Stimulated activated CD8-positive, alpha-beta memory T cell treated with anti-CD3 and anti-CD28 coated beads, Interleukin-15, amount 100 ng/mL, for 1 hour (primary cell): Measurements from ENCODE around the gene FKBP9.
"Not testable (repeated sequence)": the region's sequence is repeated elsewhere in the genome, so short reads cannot be mapped to it uniquely, and the experiment has no call there.

Experiments
- DNase-seq: peaks from one replicate; pipeline ENCODE4 v3.0.0-alpha.2; 2020; ENCODE audit warnings: low read depth

Gene FKBP9

DNA sequence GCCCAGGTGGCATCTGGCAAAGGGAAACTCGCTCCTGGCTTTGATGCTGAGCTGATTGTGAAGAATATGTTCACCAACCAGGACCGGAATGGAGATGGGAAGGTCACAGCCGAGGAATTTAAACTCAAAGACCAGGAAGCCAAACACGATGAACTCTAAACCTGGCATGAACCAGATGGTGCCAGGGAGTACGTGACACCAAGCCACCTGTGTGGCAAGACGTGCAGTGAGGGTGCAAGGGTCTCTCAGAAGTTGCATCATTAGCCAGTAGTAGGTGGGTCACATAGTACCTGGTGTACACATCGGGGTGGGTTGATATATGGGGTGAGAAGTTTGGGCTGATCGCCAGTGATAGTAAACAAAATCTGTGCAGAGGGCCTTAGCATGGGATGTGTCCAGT lies 48.0 kb downstream of the FKBP9 start:
- DNase-seq, result not testable (repeated sequence)

DNA sequence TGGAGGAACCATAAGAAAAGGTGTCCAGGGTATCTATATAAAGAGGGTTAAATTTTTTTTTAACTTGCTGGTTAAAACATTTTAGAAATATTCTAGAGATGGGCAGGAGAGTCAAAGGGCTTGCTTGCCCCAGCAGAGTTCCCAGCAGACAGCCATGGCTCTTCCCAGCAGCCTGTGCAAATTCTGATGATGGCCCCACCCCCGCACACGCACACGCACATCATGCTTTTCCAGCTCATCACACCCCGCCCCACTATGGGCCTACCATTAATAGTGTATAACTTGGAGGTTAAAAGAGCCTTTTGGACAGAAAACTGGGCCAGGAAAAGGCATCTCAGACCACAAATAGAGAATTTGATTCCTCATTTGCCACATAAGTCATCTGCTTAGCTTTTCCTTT lies 48.5 kb downstream of the FKBP9 start:
- DNase-seq, result not testable (repeated sequence)

DNA sequence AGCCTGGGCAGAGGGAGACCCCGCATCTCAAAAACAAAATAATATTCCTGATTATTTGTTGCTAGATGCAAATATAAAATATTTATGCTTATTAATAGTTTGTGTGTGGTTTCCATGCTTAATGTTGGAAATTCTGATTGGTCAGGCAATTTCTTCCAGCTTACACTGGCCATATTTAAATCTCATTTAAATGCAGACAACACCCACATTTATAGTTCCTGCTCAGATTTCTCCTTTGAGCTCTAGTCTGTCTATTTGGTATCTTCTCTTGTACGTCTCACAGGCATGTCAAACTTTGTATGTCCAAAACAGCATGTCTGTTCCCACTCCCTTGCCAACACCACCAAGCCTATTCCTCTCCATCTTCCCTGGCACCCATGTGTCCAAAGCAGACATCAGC lies 52.5 kb downstream of the FKBP9 start:
- DNase-seq, result no peak

DNA sequence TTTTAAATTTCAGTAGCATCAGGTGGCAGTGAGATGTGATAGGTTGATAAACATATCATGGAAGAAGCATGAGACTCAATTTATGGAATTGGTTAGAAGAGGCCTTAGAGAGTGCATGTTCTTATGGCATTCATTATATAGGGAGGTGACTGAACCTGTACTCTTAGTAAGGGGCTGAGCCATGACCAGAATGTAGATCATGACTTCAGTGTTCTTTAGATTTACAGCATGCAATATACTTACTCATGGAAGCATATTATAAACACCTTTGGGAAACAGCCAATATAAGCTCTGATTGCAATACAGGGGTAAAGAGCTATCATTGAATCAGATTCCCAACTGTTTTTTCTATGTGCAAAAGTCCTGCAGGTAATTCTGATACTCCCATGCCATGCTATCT lies 55.1 kb downstream of the FKBP9 start:
- DNase-seq, result no peak

DNA sequence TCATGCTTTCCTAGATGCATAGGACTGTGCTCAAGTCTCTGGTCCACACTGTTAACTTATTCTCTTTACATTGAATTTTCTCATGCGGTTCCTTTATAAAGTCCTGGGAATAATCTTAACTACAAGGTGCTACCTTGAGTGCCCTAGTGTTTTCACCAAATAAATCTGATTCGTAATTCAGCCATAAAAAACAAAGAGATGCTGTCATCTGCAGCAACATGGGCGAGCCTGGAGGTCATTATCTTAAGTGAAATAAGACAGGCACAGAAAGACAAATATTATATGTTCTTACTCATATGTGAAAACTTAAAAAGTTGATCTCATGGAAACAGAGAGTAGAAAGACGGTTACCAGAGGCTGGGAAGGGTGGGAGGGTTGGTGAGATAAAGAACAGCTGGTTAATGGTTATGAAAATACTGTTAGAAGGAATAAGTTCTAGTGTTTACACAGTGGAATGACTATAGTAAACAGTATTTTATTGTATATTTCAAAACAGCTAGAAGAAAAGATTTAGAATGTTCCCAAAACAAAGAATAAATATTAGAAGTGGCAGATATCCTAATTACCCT lies 67.0 kb downstream of the FKBP9 start:
- DNase-seq, result no peak

DNA sequence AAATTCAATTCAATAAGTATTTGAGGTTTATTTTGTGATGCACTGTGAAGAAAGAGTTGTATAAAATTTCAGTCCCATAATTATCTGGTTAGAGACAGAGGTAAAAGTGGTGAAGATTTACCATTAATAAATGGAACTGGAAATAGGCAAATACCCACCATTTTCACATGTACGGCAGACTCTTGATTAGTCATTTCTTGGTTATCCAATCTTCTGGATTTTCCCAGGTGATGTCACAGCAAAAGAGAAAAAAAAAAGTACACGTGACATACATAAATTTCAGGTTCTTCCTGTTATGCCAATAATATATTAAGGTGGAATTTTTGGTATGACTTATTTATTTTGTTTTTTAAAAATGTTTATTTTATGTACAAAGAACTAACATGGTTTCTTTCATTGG lies 78.5 kb downstream of the FKBP9 start:
- no peak for DNase-seq

DNA sequence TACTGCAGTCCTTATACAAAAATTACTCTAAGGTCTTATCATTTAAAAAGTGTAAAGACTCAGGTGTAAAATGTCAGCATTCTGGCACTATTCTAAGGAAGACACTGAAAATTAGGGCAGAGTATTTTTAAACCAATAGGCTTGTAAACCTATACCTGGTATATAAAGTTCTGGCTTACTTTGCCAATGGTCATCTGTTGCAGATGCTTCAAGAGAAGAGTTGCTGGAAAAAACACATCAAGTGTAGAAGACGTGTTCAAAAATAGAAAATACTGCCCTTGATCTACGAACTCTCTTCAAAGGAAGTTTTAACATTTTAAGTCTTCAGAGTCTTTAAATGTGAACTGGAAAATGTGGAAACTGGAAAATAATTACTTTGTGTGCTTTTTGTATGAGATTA lies 81.4 kb downstream of the FKBP9 start:
- DNase-seq, result no peak

DNA sequence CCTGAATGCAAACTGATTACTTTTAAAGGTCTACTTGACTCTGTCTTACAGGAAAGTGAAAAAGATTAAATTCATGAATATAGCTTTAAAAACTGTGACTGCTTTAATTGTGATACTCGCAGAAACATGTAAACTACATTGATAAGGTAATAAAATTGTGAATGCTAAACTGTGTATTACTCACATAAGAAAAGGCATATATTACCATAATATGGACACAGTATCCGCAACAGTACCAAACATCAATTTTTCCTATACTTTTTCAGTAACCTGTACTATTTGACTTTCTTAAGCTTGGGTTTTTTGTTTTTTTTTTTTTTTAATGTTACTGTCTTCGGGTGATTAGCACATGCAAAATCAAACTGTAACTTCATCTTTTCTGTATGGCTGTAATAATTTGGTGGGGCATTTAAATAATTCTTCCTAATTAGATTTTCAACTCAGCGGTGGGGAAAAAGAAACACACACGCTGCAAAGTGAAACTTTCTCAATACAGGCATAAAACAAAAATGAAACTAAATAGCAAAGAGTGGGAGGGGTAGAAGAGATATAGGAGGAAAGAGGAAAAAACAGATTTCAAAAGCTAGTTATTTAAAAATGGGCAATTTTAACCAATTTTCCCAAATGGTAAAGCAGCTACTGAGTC lies 82.1 kb downstream of the FKBP9 start:
- DNase-seq, result no peak

DNA sequence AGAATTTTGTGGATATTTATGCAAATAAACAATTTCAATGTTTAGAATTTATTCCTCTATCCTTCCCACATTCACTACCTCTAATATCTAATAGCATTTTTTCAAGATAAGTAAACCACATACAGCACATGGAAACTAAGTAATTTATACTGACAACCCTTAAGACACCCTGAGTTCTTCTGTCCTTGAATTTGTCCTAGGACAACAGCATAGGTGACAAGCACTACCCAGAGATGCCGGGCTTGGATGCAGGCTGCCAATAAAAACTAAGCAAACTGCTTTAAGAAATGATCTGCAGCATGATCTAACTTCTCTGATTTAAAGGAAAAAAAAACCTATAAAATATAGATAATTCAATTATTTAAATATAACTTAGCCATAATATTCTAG lies 82.7 kb downstream of the FKBP9 start:
- no peak for DNase-seq

DNA sequence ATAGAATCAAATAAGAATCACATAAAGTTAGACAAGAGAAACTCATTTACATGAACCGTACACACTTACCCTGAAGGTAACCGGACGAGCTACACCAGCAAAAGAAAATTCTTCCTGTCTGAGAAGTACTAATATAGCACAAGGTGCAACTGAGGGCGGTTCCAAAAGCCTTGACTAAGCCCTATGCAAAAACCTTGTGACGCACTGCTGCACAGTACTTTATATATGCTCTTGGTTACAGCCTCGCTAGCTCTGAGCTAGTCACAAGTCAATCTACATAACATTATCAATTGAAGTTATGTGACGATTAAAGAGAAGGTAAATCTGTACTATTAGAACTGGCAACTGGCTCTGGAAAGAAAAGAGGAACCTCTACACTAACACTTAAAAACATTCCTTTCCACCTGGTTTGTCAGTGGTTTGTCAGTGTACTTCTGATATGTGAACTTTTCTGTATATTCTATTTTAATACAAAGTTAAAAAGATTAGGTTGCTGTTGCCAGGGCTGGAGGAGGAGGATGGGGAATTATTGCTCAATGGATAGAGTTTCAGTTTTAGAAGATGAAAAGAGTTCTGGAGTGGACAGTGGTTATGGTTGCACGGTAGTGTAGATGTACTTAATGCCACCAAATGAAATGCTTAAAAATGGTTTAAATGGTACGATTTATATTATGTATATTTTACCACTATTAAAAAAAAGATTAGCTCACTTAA lies 83.7 kb downstream of the FKBP9 start:
- peak; percentile 32 for DNase-seq

DNA sequence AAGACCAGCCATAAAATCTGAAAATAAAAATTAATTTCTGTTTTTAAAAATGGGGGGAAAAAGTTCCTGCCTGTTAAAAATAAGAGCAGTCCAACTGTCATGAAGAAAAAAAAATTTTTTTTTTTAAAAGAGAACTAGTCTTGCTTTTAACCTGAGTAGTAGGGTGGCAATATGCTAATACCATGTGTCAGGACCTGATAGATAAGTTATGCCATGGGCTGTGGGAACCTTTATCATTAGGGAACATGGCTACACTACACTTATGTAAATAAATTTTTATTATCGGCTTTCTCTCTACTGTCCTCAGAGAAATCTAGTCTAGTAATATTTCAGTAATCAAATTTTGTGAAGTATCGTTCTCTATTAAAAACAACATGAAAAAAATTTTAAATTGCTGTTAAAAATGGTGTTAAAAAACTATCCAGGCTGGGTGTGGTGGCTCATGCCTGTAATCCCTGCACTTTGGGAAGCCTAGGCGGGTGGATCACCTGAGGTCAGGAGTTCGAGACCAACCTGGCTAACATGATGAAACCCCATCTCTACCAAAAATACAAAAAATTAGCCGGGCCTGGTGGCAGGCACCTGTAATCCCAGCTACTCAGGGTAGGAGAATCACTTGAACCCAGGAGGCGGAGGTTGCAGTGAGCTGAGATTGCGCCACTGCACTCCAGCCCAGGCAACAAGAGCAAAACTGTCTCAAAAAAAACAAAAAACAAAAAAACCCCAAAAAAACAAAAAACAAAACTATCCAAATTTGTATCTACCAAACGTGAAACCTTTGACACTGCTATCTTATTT lies 84.6 kb downstream of the FKBP9 start:
- no peak for DNase-seq

DNA sequence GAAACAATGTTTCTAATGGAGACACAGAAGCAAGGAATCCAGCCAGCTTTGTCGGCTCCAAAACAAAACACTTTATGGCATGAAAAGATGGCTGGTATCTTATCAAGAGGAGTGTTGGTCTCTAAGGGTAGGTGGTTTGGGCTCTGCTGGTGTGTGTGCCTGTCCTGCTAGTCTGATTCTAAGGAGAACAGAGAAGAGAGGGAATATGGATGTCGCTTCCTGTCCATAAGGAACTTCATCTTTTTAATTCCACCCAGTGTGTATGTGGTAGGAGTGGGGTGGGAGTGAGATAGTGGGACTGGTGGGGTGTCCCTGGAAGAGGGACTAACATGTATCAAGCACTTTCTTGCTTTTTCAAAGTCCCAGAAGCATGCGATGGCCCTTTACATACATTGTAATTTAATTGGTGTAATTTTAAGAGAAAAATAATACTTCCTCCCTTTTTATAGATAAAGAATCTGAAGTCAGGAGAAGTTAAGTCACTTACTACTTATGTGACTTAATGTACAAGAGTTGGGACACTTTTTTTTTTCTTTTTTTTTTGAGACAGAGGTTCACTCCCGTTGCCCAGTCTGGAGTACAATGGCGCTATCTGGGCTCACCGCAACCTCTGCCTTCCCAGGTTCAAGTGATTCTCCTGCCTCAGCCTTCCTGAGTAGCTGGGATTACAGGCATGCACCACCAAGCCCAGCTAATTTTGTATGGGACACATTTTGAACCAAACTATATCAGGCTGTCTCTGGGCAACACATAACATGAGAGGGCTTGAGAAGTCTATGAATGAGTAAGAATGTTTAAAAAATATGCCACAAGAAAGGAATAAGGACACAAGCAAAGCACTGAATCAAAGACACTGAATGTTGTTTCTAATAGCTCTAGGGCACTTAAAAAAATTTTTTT lies 86.5 kb downstream of the FKBP9 start:
- DNase-seq, result no peak

DNA sequence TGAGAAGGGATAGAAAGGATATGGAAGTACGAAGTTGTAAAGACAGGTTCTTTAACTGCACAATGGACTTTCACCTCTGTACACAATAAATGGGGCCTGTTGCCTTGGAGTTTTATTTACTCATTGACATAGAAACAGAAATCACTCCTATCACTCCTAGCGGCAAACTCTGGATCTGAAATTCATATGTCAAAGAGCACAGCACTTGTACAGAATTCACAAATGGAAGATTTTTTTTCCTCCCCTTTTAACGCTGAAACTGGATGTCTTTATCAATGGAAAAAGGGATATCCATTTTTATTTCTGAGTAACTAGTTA lies 87.1 kb downstream of the FKBP9 start:
- no peak for DNase-seq

DNA sequence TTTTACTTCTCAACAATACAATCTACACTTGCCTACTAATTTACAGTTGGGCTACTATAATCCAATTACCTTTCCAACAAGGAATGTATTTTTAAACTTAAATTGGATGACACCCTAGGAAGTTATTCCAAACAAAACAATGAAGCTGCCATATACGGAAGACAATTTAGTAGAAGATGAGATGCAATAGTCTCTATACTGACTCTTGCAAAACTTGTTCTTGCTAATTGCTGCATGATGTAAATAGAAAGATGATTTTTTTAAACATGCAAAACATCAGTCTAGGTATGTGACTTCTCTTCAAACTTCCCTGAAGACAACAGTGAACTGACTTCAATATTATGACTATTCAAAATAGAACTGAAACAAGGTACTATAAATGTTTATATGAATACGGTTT lies 87.7 kb downstream of the FKBP9 start:
- DNase-seq, result no peak

DNA sequence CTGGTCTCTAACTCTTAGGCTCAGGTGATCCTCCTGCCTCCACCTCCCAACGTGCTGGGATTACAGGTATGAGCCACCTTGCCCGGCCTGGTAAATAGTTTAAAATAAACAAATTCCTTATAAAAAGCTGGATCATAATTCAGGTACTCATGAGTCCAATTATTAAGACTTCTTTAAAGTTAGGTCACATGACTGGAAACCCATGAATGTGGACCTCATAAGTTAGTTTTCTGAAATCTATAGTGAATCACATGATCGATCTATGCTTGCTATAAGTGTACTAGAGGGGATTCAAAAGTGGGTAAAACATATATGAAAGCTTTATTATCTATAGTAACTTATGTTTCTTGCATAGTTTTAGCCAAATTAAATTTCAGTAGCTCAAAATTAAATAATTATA lies 91.0 kb downstream of the FKBP9 start:
- DNase-seq, result no peak

DNA sequence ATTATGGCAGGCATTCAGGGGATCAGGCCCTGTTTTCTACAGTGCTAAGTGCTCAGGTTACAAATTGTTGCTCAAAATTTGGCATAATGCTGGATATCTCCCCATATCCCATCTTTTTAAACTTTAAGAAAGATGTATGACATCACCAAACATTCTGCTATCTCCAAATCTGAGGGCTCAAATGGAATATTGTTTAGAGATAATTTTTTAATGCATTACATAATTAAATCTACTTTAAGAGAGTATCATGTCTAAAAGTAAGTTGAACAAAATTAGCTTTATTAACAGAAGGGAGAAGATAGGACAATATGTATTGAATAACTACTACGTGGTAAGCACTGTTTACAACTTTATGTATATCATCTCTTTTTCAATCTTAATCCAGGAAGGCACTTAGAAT lies 91.5 kb downstream of the FKBP9 start:
- DNase-seq, result no peak

DNA sequence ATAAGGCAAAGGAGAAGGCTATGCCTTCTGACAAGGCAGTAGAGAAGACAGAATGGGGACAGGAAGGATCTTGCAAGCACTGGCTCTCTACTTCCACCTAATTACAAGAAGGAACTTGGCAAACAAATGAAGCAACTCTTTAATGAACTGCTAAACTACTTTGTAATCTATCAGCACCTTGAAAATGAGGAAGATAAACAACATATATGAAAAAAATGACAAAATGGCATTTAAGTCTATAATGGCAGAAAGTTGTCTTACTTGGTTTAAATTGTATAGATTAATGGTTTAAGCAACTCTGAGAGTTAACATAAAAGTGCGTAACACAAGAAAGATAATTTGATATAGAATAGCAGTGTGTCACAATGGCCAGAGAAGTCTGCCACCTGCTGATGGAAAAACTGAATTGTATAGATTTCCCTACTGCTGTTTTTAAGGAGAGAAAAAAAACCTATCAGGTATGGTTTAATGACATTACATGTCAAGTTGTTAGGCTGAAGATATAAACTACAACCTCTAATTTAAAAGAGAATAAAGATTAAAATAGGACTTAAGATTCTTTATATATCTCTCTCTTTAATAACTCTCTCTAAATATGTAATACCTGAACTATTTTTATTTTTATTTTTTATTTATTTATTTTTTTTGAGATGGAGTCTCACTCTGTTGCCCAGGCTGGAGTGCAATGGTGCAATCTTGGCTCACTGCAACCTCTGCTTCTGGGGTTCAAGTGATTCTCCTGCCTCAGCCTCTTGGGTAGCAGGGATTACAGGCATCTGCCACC lies 93.5 kb downstream of the FKBP9 start:
- DNase-seq, result no peak

DNA sequence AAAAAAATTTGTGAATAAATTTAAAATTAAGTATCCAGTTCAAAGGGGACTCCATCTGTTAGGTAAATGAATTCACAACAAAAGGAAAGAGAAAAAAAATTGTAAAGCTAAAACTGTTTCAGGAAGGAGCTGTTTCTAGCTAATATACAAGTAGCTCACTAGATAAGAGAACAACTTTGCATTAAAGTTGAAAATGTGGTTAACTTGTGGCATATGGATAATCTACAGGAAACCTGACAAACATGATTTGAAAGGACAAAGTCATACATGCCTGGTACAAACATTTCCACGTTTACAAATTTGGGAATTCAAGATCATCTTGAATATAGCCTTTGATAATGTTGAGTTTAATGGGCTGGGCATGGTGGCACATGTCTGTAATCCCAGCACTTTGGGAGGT lies 96.5 kb downstream of the FKBP9 start:
- DNase-seq, result no peak

DNA sequence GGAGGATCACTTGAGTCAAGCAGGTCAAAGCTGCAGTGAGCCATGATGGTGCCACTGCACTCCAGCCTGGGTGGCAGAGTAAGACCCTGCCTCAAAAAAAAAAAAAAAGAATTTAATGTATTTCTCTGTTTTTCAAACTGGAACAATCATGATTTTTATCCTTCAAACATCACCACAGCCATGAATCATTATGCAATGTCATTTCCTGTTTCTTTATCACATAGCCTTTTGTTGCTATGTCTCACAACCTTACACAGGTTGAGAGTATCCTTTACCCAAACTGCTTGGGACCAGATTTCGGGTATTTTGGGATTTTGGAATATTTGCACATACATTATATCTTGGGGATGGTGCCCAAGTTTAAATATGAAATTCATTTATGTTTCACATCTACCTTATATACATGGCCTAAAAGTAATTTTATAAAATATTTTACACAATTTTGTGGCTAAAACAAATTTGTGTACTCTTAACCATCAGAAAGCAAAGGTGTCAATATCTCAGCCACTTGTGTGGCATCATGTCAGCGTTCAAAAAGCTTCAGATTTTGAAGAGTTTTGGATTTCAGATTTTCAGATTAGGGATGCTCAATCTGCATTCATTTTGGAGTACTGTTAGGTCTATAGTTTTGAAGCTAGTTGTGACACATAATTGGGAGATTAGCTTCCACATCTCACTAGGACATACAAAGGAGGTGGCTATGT lies 97.2 kb downstream of the FKBP9 start:
- DNase-seq, result no peak

DNA sequence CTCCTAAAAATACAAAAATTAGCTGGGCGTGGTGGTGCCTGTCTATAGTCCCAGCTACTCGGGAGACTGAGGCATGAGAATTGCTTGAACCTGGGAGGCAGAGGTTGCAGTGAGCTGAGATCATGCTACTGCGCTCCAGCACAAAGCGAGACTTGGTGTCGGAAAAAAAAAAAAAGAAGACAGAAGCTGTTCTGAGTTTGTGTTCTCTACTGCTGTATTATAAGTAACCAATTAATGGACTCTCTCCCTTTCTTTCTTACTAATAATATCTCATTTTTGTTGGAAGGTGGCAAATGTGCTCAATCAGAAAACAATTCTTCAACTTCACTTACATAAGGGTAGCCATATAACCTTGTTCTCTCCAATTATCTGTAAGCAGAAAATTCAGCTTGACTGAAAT lies 97.9 kb downstream of the FKBP9 start:
- DNase-seq, result no peak
